H1 (cell line): ENCODE data around the gene MRFAP1. TPM values are rescaled to one million over a fixed set of nuclear protein-coding genes. Genes with fewer than 3 reads are reported as not detected.

Source experiments
- BACH1 ChIP-seq: IDR thresholded peaks from 2 replicates; pipeline ENCODE4 v1.6.1; 2012; ENCODE audit warnings: low read length, improper control_type of control experiment
- CHD1 ChIP-seq: IDR thresholded peaks from 2 replicates; pipeline ENCODE4 v1.6.1; 2012; ENCODE audit warnings: low read depth, low read length, improper control_type of control experiment
- CHD2 ChIP-seq: IDR thresholded peaks from 2 replicates; pipeline ENCODE4 v1.6.1; 2012; ENCODE audit warnings: low read length, improper control_type of control experiment
- CTBP2 ChIP-seq: IDR thresholded peaks from 2 replicates; pipeline ENCODE4 v1.7.0; 2011; ENCODE audit warnings: borderline replicate concordance, mild to moderate bottlenecking, moderate library complexity, mixed read lengths, low read length; ENCODE audit not compliant: insufficient read depth, insufficient read length
- EGR1 ChIP-seq: IDR thresholded peaks from 2 replicates; pipeline ENCODE4 v1.6.1; 2011; ENCODE audit warnings: low read depth, low read length, borderline replicate concordance
- MAFK ChIP-seq: IDR thresholded peaks from 2 replicates; pipeline ENCODE4 v1.6.1; 2012; ENCODE audit warnings: low read depth, mild to moderate bottlenecking, improper control_type of control experiment, low read length
- TAF7 ChIP-seq: optimal IDR thresholded peaks from 2 replicates; pipeline ENCODE3; 2011; ENCODE audit warnings: low read depth, mild to moderate bottlenecking, inconsistent platforms, low read length, moderate library complexity, borderline replicate concordance
- YY1 ChIP-seq: IDR thresholded peaks from 2 replicates; pipeline ENCODE4 v1.6.1; 2011; ENCODE audit warnings: low read depth, mild to moderate bottlenecking, low read length
- polyA plus RNA-seq, 7 experiments: library from polyadenylated mRNA; depleted of rRNA in 3 of 7; stranded (reverse) in 5 of 7; unstranded in 2 of 7; fragments of >200 nt in 5 of 7; fragments of 200-250 nt in 2 of 7; gene quantifications; 1 replicate in 5 of 7; 2 replicates in 1 of 7; 4 replicates in 1 of 7; pipeline versions ENCODE4 v1.2.1 to v1.2.3, GENCODE V29; 2011 to 2013; ENCODE audit warnings: missing spikeins in 2 of 7, mixed read lengths in 2 of 7
- total RNA-seq: library from RNA; stranded (reverse); fragmentation: NEBNext Ultra II Directional; extraction: Animal tissue kit (Norgen Biotek cat#: 25700); gene quantifications from 2 replicates; pipeline ENCODE4 v1.2.1, GENCODE V29; 2021

MRFAP1 gene
- total and polyA plus RNA-seq, 2 of the 8 experiments (the other 6 are each of a cell fraction or from before 2014, with no cell fraction given) = 108 to 307 TPM

DNA sequence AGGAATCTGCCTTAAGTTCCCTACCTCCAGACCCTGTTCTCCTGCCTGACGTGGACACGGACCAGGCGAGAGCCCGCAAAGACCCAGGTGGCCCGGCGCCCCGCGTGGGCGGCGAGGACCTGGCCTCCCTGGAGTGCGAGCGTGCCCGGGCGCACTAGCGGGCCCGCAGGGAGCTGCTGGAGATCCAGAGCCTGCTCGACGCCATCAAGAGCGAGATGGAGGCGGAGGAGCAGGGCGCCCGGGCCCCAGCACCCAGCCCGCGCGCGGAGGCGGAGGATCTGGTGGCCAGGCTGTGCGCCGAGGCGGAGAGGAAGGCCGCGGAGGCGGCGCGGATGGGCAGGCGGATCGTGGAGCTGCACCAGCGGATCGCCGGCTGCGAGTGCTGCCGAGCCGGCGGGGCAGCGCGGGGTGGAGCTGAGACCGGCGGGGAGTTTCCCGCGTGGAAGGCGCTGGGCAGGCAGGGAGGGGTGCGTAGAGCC lies 18.2 kb downstream of the MRFAP1 start (continued):
- peak; percentile 53; the same call in 1 of the 2 replicates for TF ChIP-seq EGR1
- peak; percentile 15 for TF ChIP-seq TAF7
- TF ChIP-seq YY1 = 0 out of 2 replicates have a peak, but pooled peaks have one; percentile 36
- TF ChIP-seq MAFK = no peak
- TF ChIP-seq CHD1 = no peak
- 0 out of 2 replicates have a peak, but pooled peaks have one; percentile 5 for TF ChIP-seq BACH1
- TF ChIP-seq CTBP2 = no peak
- TF ChIP-seq CHD2 = no peak
